GM12801 (cell line): ENCODE results near the gene RLF.

ENCODE experiments used
- CTCF ChIP-seq: IDR thresholded peaks from one replicate; pipeline ENCODE4 v1.5.1; 2011; ENCODE audit warnings: control low read depth; ENCODE audit not compliant: insufficient read length; ENCODE audit errors: extremely low read depth

RLF gene

DNA sequence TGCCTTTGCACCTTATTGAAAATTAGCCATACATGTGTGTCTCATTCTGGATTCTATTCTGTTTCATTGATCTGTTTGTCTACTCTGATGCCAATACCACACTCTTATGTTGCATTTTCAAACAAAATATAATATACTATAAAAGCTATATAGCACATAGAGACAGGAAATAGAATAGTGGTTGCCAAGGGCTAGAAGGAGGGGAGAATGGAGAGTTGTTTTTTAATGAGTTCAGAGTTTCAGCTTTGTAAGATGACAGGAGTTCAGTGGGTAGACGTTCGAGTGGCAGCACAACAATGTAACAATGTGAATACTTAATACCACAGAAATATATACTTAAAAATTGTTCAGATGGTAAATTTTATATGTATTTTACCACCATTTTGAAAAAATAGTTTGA is 17.0 kb downstream of the RLF start:
- no peak for TF ChIP-seq CTCF

DNA sequence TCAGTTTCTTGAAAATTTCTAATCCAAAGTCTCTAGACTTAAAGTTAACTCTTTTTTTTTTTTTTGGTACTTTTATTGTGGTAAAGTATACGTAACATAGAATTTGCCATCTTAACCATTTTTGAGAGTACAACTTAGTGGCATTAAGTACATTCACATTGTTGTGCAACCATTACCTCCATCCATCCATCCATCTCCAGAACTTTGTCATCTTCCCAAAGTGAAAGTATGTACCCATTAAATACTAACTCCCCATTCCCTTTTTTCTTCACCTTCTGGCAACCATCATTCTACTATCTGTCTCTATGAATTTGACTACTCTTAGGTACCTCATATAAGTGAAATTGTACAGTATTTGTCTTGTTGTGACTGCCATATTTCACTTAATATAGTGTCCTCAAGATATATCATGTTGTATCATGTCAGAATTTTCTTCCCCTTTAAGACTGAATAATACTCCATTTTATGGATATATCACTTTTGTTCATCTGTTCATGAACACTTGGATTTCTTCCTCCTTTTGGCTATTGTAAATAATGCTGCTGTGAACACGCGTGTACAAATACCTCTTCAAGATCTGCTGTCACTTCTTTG is 18.4 kb downstream of the RLF start:
- no peak for TF ChIP-seq CTCF

DNA sequence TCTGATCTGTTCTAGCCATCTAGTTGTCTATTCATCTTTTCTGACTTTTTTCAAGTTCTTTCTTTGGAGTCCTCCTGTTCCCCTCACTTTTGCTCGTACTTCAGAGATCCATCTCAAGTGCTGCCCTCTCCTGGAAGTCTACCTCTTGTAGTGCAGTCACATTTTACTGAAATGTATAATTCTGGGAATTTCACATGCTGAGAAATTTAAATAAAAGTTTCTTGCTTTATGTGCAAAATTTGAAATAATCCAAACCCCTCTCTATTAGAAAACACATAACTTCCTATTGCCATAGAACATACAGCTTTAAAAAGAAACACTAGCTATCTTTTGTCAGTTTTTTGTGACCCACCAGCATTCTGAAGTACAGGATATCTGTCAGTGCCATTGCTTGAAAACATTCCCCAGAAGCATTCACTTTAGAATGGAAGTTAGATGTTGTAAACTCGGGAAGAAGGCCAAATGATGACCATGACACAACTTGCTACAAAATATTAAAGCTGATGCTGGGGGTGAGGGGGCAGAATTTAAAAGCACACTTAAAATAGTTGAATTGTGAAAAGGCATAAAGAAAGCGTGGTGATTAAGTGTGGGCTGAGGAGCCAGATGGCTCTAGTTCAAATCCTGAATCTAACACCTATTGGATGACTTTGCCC is 22.0 kb downstream of the RLF start:
- TF ChIP-seq CTCF, result no peak

DNA sequence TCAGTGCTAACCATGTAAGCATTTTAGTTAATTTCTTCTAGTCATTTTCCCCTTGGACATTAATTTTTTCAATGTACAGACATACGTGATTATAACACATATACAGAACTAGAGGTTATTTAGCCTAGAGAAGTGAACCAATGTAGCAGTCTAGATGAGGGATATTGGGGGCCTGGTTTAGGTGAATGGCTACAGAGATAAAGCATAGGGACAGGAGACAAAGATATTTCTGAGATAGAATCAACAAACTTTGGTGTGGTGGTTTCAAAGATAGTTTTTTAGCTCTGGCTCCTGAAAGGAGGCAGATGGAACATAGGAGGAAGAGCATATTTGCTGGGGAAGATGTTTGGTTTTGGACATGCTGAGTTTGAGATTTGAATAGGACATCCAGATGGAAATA is 23.0 kb downstream of the RLF start:
- TF ChIP-seq CTCF, result no peak

DNA sequence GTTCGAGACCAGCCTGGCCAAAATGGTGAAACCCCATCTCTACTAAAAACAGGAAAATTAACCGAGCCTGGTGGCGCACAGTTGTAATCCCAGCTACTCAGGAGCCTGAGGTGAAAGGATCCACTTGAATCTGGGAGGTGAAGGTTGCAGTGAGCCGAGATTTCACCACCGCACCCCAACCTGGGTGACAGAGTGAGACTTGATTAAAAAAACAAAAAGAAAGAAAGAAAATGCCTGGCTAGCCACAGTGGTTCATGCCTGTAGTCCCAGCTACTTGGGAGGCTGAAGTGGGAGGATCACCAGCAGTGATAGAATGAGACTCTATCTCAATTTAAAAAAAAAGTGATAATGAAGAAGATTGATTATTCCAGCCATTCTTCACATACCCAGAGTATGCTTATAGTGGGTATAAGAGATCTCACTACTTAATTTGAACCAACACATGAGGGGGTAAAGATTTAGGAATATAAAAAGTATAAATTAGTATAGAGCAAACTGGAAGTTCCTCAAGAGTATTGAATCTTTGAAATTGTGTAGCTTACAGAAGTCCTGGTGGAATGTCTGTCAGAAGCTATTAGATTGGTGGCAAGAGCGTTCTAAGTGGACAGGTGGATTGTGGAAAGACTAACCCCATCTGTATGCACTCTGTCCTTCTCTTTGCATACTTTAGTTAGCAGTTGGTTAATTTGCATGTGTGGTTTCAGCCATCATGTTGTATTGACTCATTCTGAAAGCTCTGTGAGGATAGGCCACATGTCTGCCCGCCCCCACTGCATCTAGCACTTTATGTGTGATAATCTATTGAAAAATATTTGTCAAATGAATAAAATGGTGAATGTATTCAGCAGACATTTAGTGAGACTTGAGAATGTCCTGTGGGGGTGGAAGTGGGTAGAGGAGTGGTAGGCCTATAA is 25.0 kb downstream of the RLF start:
- TF ChIP-seq CTCF, result no peak

GRCh38 chr1:40187399-40187798 is 26.2 kb downstream of the RLF start:
- no peak for TF ChIP-seq CTCF

DNA sequence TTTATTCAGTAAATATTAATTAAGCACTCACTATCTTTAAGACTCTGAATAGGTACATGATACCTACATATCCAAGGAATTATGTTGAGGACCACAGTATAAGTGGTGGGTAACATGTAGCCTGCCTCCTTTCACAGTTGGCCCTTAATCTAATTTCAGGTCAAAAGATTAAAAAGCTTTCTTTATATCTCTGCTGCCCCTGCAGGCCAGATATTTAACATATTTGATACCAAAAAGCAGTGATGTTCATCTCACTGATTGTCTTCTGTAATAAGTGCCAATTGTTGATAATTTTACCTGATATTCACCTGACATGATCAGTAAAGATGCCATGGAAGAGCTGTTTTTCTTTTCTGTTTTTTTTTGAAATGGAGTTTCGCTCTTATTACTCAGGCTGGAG is 36.5 kb downstream of the RLF start:
- TF ChIP-seq CTCF, result no peak
